DOHH2 (cell line): Measurements from ENCODE around the gene SLC25A3.

Source experiments
- H3F3A ChIP-seq: fragments of 200-600 bp; sonication (generic), shearing (Covaris generic); 2 replicates; pipeline ENCODE4 v1.6.0; 2016; ENCODE audit warnings: antibody characterized with exemption, mild to moderate bottlenecking; ENCODE audit not compliant: control insufficient read depth, insufficient read depth
- H3K27ac ChIP-seq: fragments of 200-600 bp; sonication (generic); 2 replicates; pipeline ENCODE4 v1.5.1; 2014; ENCODE audit warnings: low read depth, mild to moderate bottlenecking, low read length, moderate library complexity
- H3K27me3 ChIP-seq: fragments of 200-600 bp; sonication (generic); 2 replicates; pipeline ENCODE4 v1.6.1; 2014; ENCODE audit warnings: mild to moderate bottlenecking, low read length, mixed read lengths; ENCODE audit not compliant: control insufficient read depth
- H3K36me3 ChIP-seq: fragments of 200-600 bp; sonication (generic); 2 replicates; pipeline ENCODE4 v1.6.1; 2014; ENCODE audit warnings: mild to moderate bottlenecking, low read length, moderate library complexity, mixed read lengths; ENCODE audit not compliant: control insufficient read depth
- H3K4me1 ChIP-seq: fragments of 200-600 bp; sonication (generic); 2 replicates; pipeline ENCODE4 v1.6.1; 2014; ENCODE audit warnings: mild to moderate bottlenecking, low read length, mixed read lengths; ENCODE audit not compliant: control insufficient read depth
- H3K4me2 ChIP-seq: fragments of 200-600 bp; sonication (generic); 2 replicates; pipeline ENCODE4 v1.6.0; 2014; ENCODE audit warnings: mild to moderate bottlenecking, low read length, moderate library complexity
- H3K4me3 ChIP-seq: fragments of 200-600 bp; sonication (generic); 2 replicates; pipeline ENCODE4 v1.5.1; 2014; ENCODE audit warnings: mild to moderate bottlenecking, low read length, mixed read lengths
- H3K79me2 ChIP-seq: fragments of 200-600 bp; sonication (generic); 2 replicates; pipeline ENCODE4 v1.6.1; 2014; ENCODE audit warnings: mild to moderate bottlenecking, low read length, mixed read lengths; ENCODE audit not compliant: control insufficient read depth
- H3K9me2 ChIP-seq: fragments of 200-600 bp; sonication (generic); replicated peaks from 2 replicates; pipeline ENCODE4 v1.6.1; 2014; ENCODE audit warnings: mild to moderate bottlenecking, low read length, mixed read lengths; ENCODE audit not compliant: control insufficient read depth
- H3K9me3 ChIP-seq: fragments of 200-600 bp; sonication (generic); 2 replicates; pipeline ENCODE4 v1.6.1; 2014; ENCODE audit warnings: antibody characterized with exemption, low read length, mixed read lengths; ENCODE audit not compliant: control insufficient read depth, insufficient read depth
- H4K20me1 ChIP-seq: fragments of 200-600 bp; sonication (generic); 2 replicates; pipeline ENCODE4 v1.6.0; 2014; ENCODE audit warnings: low read depth, mild to moderate bottlenecking, antibody characterized with exemption, low read length, moderate library complexity; ENCODE audit not compliant: control insufficient read depth, insufficient read depth
- EZH2phosphoT487 ChIP-seq: fragments of 200-600 bp; sonication (generic); IDR thresholded peaks from 2 replicates; pipeline ENCODE4 v1.6.1; 2017; ENCODE audit warnings: borderline replicate concordance, mild to moderate bottlenecking, antibody characterized with exemption, low read length, moderate library complexity, mixed read lengths
- TF ChIP-seq, protein P1 (sequence below): fragments of 200-600 bp; sonication (generic); IDR thresholded peaks from one replicate; pipeline ENCODE4 v1.5.1; 2014; ENCODE audit warnings: antibody characterized with exemption, mild to moderate bottlenecking, low read depth, low read length; ENCODE audit not compliant: poor library complexity, severe bottlenecking

Gene SLC25A3

DNA sequence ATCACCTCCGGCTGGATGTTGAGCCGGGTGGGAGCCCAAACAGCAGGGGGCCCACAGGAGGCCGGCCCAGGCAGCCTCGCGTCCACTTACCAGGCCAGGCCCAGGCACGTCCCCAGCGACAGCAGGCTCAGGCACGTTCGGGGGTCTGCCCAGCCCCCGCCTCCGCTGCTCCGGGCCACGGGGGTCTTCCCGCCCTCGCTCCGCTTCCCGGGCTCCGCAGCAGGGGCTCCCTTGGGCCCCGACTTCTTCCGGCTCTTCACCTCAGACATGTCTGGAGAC is 50.9 kb downstream of the SLC25A3 start:
- Histone ChIP-seq H3K79me2 (peaks cover 83% of the 10 kb centered on the region), H3K36me3 (peaks cover 35% of the 10 kb centered on the region), H3K4me3 (peak overlapping the region; percentile 88), H3K27ac (peak overlapping the region; percentile 74), H3K4me1 (peaks cover 26% of the 10 kb centered on the region), H4K20me1 (0 out of 2 replicates have a peak, but pooled peaks cover 3% of the 10 kb centered on the region), H3K4me2 (peak overlapping the region; percentile 61), H3K9me3 (no peaks in the 10 kb centered on the region), H3K9me2 (no peaks in the 10 kb centered on the region), H3F3A (0 out of 2 replicates have a peak, but pooled peaks cover 4% of the 10 kb centered on the region), H3K27me3 (no peaks in the 10 kb centered on the region)
- no peak for TF ChIP-seq EZH2phosphoT487
- TF ChIP-seq, protein P1, sequence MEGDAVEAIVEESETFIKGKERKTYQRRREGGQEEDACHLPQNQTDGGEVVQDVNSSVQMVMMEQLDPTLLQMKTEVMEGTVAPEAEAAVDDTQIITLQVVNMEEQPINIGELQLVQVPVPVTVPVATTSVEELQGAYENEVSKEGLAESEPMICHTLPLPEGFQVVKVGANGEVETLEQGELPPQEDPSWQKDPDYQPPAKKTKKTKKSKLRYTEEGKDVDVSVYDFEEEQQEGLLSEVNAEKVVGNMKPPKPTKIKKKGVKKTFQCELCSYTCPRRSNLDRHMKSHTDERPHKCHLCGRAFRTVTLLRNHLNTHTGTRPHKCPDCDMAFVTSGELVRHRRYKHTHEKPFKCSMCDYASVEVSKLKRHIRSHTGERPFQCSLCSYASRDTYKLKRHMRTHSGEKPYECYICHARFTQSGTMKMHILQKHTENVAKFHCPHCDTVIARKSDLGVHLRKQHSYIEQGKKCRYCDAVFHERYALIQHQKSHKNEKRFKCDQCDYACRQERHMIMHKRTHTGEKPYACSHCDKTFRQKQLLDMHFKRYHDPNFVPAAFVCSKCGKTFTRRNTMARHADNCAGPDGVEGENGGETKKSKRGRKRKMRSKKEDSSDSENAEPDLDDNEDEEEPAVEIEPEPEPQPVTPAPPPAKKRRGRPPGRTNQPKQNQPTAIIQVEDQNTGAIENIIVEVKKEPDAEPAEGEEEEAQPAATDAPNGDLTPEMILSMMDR: peak; percentile 37

DNA sequence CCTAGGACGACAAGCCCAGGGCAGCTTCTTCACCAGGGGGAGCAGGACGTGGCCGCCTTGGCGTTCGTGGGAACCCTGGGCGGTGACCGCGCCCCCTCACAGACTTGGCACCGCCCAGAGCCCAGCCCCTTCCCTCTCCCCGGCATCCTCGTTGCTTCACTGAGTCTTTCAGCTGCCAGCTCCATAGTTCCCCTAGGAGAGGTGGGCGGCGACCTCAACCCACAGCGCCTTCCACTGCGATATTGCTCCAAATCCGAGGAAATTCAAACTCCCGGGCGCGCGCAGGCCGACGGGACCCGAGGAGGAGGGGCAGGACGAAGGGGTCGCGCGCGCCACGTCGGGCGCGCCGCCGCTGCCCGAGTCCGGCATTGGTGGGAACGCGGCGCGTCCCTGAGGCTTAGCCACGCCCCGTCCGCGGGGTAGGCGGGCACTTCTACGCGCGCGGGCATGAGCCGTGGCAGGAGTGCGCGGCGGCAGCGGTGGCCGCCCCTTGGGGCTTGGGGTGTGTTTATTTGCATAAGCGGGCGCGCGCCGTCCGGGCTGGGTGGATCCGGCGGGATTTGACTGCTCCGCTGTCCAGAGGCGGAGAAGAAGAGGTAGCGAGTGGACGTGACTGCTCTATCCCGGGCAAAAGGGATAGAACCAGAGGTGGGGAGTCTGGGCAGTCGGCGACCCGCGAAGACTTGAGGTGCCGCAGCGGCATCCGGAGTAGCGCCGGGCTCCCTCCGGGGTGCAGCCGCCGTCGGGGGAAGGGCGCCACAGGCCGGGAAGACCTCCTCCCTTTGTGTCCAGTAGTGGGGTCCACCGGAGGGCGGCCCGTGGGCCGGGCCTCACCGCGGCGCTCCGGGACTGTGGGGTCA is 51.5 kb downstream of the SLC25A3 start, which contains the start of the genes APAF1 and IKBIP:
TSS of gene APAF1 (plus strand) at position 579 of the 860 bp plus-strand sequence. CDS start 3,070 bp downstream, outside the sequence.
TSS of gene IKBIP (minus strand) at position 77 of the 860 bp plus-strand sequence. CDS start 87 bp downstream, outside the sequence.
- Histone ChIP-seq H3K27ac (peak within 1 kb of the TSS; percentile 74), H3K36me3 (peaks cover 38% of the 10 kb centered on the region), H3K79me2 (peaks cover 78% of the 10 kb centered on the region), H3K4me3 (peak within 1 kb of the TSS; percentile 88), H3K4me1 (peaks cover 26% of the 10 kb centered on the region), H3F3A (0 out of 2 replicates have a peak, but pooled peaks cover 4% of the 10 kb centered on the region), H3K4me2 (peak within 1 kb of the TSS; percentile 77), H3K9me2 (no peaks in the 10 kb centered on the region), H3K9me3 (no peaks in the 10 kb centered on the region), H4K20me1 (0 out of 2 replicates have a peak, but pooled peaks cover 3% of the 10 kb centered on the region), H3K27me3 (no peaks in the 10 kb centered on the region)
- TF ChIP-seq, protein P1: no peak

DNA sequence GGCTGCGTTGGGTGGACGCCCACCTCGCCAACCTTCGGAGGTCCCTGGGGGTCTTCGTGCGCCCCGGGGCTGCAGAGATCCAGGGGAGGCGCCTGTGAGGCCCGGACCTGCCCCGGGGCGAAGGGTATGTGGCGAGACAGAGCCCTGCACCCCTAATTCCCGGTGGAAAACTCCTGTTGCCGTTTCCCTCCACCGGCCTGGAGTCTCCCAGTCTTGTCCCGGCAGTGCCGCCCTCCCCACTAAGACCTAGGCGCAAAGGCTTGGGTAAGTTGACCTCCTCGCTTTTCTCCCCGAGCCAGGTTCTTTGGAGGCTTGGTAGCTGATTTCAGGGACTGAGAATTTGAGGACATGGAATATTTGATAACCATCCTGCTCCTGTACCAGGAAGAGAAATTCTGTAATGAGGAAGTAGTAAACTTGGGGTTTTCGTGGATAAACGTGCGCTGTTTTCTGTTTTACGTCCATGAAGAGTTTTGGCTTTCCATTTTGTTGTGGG is 52.1 kb downstream of the SLC25A3 start:
- no peaks in the 10 kb centered on the region for H3K27me3 ChIP-seq
- H3K9me3 ChIP-seq: no peaks in the 10 kb centered on the region
- peaks cover 26% of the 10 kb centered on the region for H3K4me1 ChIP-seq
- H3K9me2 ChIP-seq: no peaks in the 10 kb centered on the region
- 0 out of 2 replicates have a peak, but pooled peaks cover 4% of the 10 kb centered on the region for H3F3A ChIP-seq
- TF ChIP-seq, protein P1: peak; percentile 28
- TF ChIP-seq EZH2phosphoT487: no peak
- H3K79me2 ChIP-seq: peaks cover 73% of the 10 kb centered on the region
- H4K20me1 ChIP-seq: 0 out of 2 replicates have a peak, but pooled peaks cover 3% of the 10 kb centered on the region
- peak overlapping the region; percentile 88 for H3K4me3 ChIP-seq
- peaks cover 42% of the 10 kb centered on the region for H3K36me3 ChIP-seq
- H3K27ac ChIP-seq: peak overlapping the region; percentile 41
- peak overlapping the region; percentile 77 for H3K4me2 ChIP-seq
